ENCODE results near the gene PRSS33. TPM values are rescaled to one million over a fixed set of nuclear protein-coding genes. Genes with fewer than 3 reads are reported as not detected.

PRSS33 gene
- total and polyA plus RNA-seq, 5 donors from 2014 or later = not detected

- H3K4me1 Mint-ChIP-seq = no peaks in the 10 kb centered on the region
- Histone ChIP-seq H3K4me1 (ENCODE audit: control insufficient read depth, insufficient read depth, low read length, poor library complexity, severe bottlenecking) (no peaks in the 10 kb centered on the region), H3K4me3 (ENCODE audit: low read depth, low read length) (no peak overlapping the region), H3K36me3 (ENCODE audit: control insufficient read depth, insufficient read depth, low read length) (no peaks in the 10 kb centered on the region), H3K27me3 (ENCODE audit: control insufficient read depth, insufficient read depth, low read length) (no peaks in the 10 kb centered on the region), H3K27ac (ENCODE audit: insufficient read depth, low read length, poor library complexity, severe bottlenecking) (no peak overlapping the region), H3K9me3 (ENCODE audit: control insufficient read depth in 2 of 2, low read length in 2 of 2) (no peaks in the 10 kb centered on the region)
- H3K4me3 Mint-ChIP-seq = no peak overlapping the region
- DNase-seq (no peak), ATAC-seq (ENCODE audit: low read depth in 2 of 2) (no peak)
- H3K9me3 Mint-ChIP-seq = no peaks in the 10 kb centered on the region
- no peak overlapping the region for H3K27ac Mint-ChIP-seq
- H3K27me3 Mint-ChIP-seq = peaks cover 5% of the 10 kb centered on the region
- no peaks in the 10 kb centered on the region for H3K36me3 Mint-ChIP-seq
Observed at GRCh38 chr16:2742323-2743006, 44.9 kb downstream of the PRSS33 start.

GRCh38 chr16:2741168-2741567 lies 46.2 kb downstream of the PRSS33 start:
- H3K27ac ChIP-seq (ENCODE audit: insufficient read depth, low read length, poor library complexity, severe bottlenecking) = no peak overlapping the region
- no peaks in the 10 kb centered on the region for H3K4me1 ChIP-seq (ENCODE audit: control insufficient read depth, insufficient read depth, low read length, poor library complexity, severe bottlenecking)
- no peak overlapping the region for H3K4me3 ChIP-seq (ENCODE audit: low read depth, low read length)
- no peaks in the 10 kb centered on the region for H3K9me3 Mint-ChIP-seq
- H3K27me3 Mint-ChIP-seq = peaks cover 5% of the 10 kb centered on the region
- no peak overlapping the region for H3K4me3 Mint-ChIP-seq
- DNase-seq (no peak), ATAC-seq (ENCODE audit: low read depth in 2 of 2) (no peak)
- no peaks in the 10 kb centered on the region for H3K36me3 ChIP-seq (ENCODE audit: control insufficient read depth, insufficient read depth, low read length)
- H3K36me3 Mint-ChIP-seq = no peaks in the 10 kb centered on the region
- no peak overlapping the region for H3K27ac Mint-ChIP-seq
- no peaks in the 10 kb centered on the region for H3K27me3 ChIP-seq (ENCODE audit: control insufficient read depth, insufficient read depth, low read length)
- H3K4me1 Mint-ChIP-seq = no peaks in the 10 kb centered on the region
- no peaks in the 10 kb centered on the region for H3K9me3 ChIP-seq (ENCODE audit: control insufficient read depth in 2 of 2, low read length in 2 of 2)

GRCh38 chr16:2740476-2740875 lies 46.9 kb downstream of the PRSS33 start:
- Histone ChIP-seq H3K4me3 (ENCODE audit: low read depth, low read length) (no peak overlapping the region), H3K36me3 (ENCODE audit: control insufficient read depth, insufficient read depth, low read length) (no peaks in the 10 kb centered on the region), H3K27ac (ENCODE audit: insufficient read depth, low read length, poor library complexity, severe bottlenecking) (no peak overlapping the region), H3K4me1 (ENCODE audit: control insufficient read depth, insufficient read depth, low read length, poor library complexity, severe bottlenecking) (no peaks in the 10 kb centered on the region), H3K9me3 (ENCODE audit: control insufficient read depth in 2 of 2, low read length in 2 of 2) (no peaks in the 10 kb centered on the region), H3K27me3 (ENCODE audit: control insufficient read depth, insufficient read depth, low read length) (no peaks in the 10 kb centered on the region)
- H3K27me3 Mint-ChIP-seq = peaks cover 5% of the 10 kb centered on the region
- H3K36me3 Mint-ChIP-seq = no peaks in the 10 kb centered on the region
- no peak for ATAC-seq (ENCODE audit: low read depth in 2 of 2)
- peak overlapping the region in 1 of 3 donors; percentile 11 for H3K27ac Mint-ChIP-seq
- H3K4me1 Mint-ChIP-seq = no peaks in the 10 kb centered on the region
- H3K4me3 Mint-ChIP-seq = no peak overlapping the region
- DNase-seq = no peak
- no peaks in the 10 kb centered on the region for H3K9me3 Mint-ChIP-seq

GRCh38 chr16:2739625-2740430 lies 47.5 kb downstream of the PRSS33 start:
- ATAC-seq (ENCODE audit: low read depth in 2 of 2) (no peak), DNase-seq (no peak)
- Histone ChIP-seq H3K4me3 (ENCODE audit: low read depth, low read length) (no peak overlapping the region), H3K27me3 (ENCODE audit: control insufficient read depth, insufficient read depth, low read length) (no peaks in the 10 kb centered on the region), H3K4me1 (ENCODE audit: control insufficient read depth, insufficient read depth, low read length, poor library complexity, severe bottlenecking) (no peaks in the 10 kb centered on the region), H3K9me3 (ENCODE audit: control insufficient read depth in 2 of 2, low read length in 2 of 2) (no peaks in the 10 kb centered on the region), H3K27ac (ENCODE audit: insufficient read depth, low read length, poor library complexity, severe bottlenecking) (no peak overlapping the region), H3K36me3 (ENCODE audit: control insufficient read depth, insufficient read depth, low read length) (no peaks in the 10 kb centered on the region)
- H3K36me3 Mint-ChIP-seq = no peaks in the 10 kb centered on the region
- H3K4me1 Mint-ChIP-seq = no peaks in the 10 kb centered on the region
- H3K27ac Mint-ChIP-seq = no peak overlapping the region
- H3K9me3 Mint-ChIP-seq = no peaks in the 10 kb centered on the region
- H3K27me3 Mint-ChIP-seq = peaks cover 5% of the 10 kb centered on the region
- no peak overlapping the region for H3K4me3 Mint-ChIP-seq

- H3K9me3 Mint-ChIP-seq = no peaks in the 10 kb centered on the region
- no peak overlapping the region for H3K4me3 Mint-ChIP-seq
- Histone ChIP-seq H3K9me3 (ENCODE audit: control insufficient read depth in 2 of 2, low read length in 2 of 2) (no peaks in the 10 kb centered on the region), H3K27me3 (ENCODE audit: control insufficient read depth, insufficient read depth, low read length) (no peaks in the 10 kb centered on the region), H3K4me3 (ENCODE audit: low read depth, low read length) (no peak overlapping the region), H3K36me3 (ENCODE audit: control insufficient read depth, insufficient read depth, low read length) (no peaks in the 10 kb centered on the region), H3K27ac (ENCODE audit: insufficient read depth, low read length, poor library complexity, severe bottlenecking) (no peak overlapping the region), H3K4me1 (ENCODE audit: control insufficient read depth, insufficient read depth, low read length, poor library complexity, severe bottlenecking) (no peaks in the 10 kb centered on the region)
- ATAC-seq (ENCODE audit: low read depth in 2 of 2) (no peak), DNase-seq (no peak)
- H3K36me3 Mint-ChIP-seq = no peaks in the 10 kb centered on the region
- no peaks in the 10 kb centered on the region for H3K4me1 Mint-ChIP-seq
- no peak overlapping the region for H3K27ac Mint-ChIP-seq
- no peaks in the 10 kb centered on the region for H3K27me3 Mint-ChIP-seq
Observed at GRCh38 chr16:2738615-2739014, 48.7 kb downstream of the PRSS33 start.

GRCh38 chr16:2737895-2738418 lies 49.4 kb downstream of the PRSS33 start:
- Histone ChIP-seq H3K27ac (ENCODE audit: insufficient read depth, low read length, poor library complexity, severe bottlenecking) (no peak overlapping the region), H3K4me1 (ENCODE audit: control insufficient read depth, insufficient read depth, low read length, poor library complexity, severe bottlenecking) (no peaks in the 10 kb centered on the region), H3K9me3 (ENCODE audit: control insufficient read depth in 2 of 2, low read length in 2 of 2) (no peaks in the 10 kb centered on the region), H3K4me3 (ENCODE audit: low read depth, low read length) (no peak overlapping the region), H3K36me3 (ENCODE audit: control insufficient read depth, insufficient read depth, low read length) (no peaks in the 10 kb centered on the region), H3K27me3 (ENCODE audit: control insufficient read depth, insufficient read depth, low read length) (no peaks in the 10 kb centered on the region)
- H3K27me3 Mint-ChIP-seq = no peaks in the 10 kb centered on the region
- H3K36me3 Mint-ChIP-seq = no peaks in the 10 kb centered on the region
- DNase-seq = no peak
- no peaks in the 10 kb centered on the region for H3K4me1 Mint-ChIP-seq
- no peak overlapping the region for H3K4me3 Mint-ChIP-seq
- no peaks in the 10 kb centered on the region for H3K9me3 Mint-ChIP-seq
- H3K27ac Mint-ChIP-seq = no peak overlapping the region
- no peak for ATAC-seq (ENCODE audit: low read depth in 2 of 2)

GRCh38 chr16:2737238-2737605 lies 50.1 kb downstream of the PRSS33 start:
- Mint-ChIP-seq H3K9me3 (no peaks in the 10 kb centered on the region), H3K27ac (no peak overlapping the region), H3K4me1 (no peaks in the 10 kb centered on the region), H3K36me3 (no peaks in the 10 kb centered on the region), H3K27me3 (no peaks in the 10 kb centered on the region), H3K4me3 (no peak overlapping the region)
- Histone ChIP-seq H3K4me1 (ENCODE audit: control insufficient read depth, insufficient read depth, low read length, poor library complexity, severe bottlenecking) (no peaks in the 10 kb centered on the region), H3K27me3 (ENCODE audit: control insufficient read depth, insufficient read depth, low read length) (no peaks in the 10 kb centered on the region), H3K36me3 (ENCODE audit: control insufficient read depth, insufficient read depth, low read length) (no peaks in the 10 kb centered on the region), H3K4me3 (ENCODE audit: low read depth, low read length) (no peak overlapping the region), H3K9me3 (ENCODE audit: control insufficient read depth in 2 of 2, low read length in 2 of 2) (no peaks in the 10 kb centered on the region), H3K27ac (ENCODE audit: insufficient read depth, low read length, poor library complexity, severe bottlenecking) (no peak overlapping the region)
- no peak for ATAC-seq (ENCODE audit: low read depth in 2 of 2)
- no peak for DNase-seq

Measured in CD4-positive, CD25-positive, alpha-beta regulatory T cell (primary cell).